ENCODE results near the gene PDE1A.

PDE1A gene

GRCh38 chr2:182163878-182164277 lies 263.0 kb downstream of the PDE1A start:
- H3K9me3 ChIP-seq (ENCODE audit: control insufficient read depth, insufficient read depth, low read length): no peaks in the 10 kb centered on the region
- no peaks in the 10 kb centered on the region for H3K27me3 ChIP-seq (ENCODE audit: control insufficient read depth, insufficient read depth, low read length)
- H3K4me1 ChIP-seq (ENCODE audit: control insufficient read depth, insufficient read depth, low read length): no peaks in the 10 kb centered on the region
- no peaks in the 10 kb centered on the region for H3K36me3 ChIP-seq (ENCODE audit: control insufficient read depth, insufficient read depth, low read length)
- no peak overlapping the region for H3K9ac ChIP-seq (ENCODE audit: low read depth, low read length)
- no peak overlapping the region for H3K4me3 ChIP-seq (ENCODE audit: low read depth, low read length)

GRCh38 chr2:182148344-182148743 lies 278.5 kb downstream of the PDE1A start:
- Histone ChIP-seq H3K27me3 (ENCODE audit: control insufficient read depth, insufficient read depth, low read length) (no peaks in the 10 kb centered on the region), H3K4me1 (ENCODE audit: control insufficient read depth, insufficient read depth, low read length) (no peaks in the 10 kb centered on the region), H3K4me3 (ENCODE audit: low read depth, low read length) (no peak overlapping the region), H3K9ac (ENCODE audit: low read depth, low read length) (no peak overlapping the region), H3K36me3 (ENCODE audit: control insufficient read depth, insufficient read depth, low read length) (no peaks in the 10 kb centered on the region), H3K9me3 (ENCODE audit: control insufficient read depth, insufficient read depth, low read length) (no peaks in the 10 kb centered on the region)

GRCh38 chr2:182144776-182145165 lies 282.1 kb downstream of the PDE1A start:
- Histone ChIP-seq H3K4me3 (ENCODE audit: low read depth, low read length) (no peak overlapping the region), H3K9ac (ENCODE audit: low read depth, low read length) (no peak overlapping the region), H3K4me1 (ENCODE audit: control insufficient read depth, insufficient read depth, low read length) (no peaks in the 10 kb centered on the region), H3K36me3 (ENCODE audit: control insufficient read depth, insufficient read depth, low read length) (no peaks in the 10 kb centered on the region), H3K9me3 (ENCODE audit: control insufficient read depth, insufficient read depth, low read length) (no peaks in the 10 kb centered on the region), H3K27me3 (ENCODE audit: control insufficient read depth, insufficient read depth, low read length) (no peaks in the 10 kb centered on the region)

GRCh38 chr2:182144041-182144775 lies 282.6 kb downstream of the PDE1A start:
- H3K4me1 ChIP-seq (ENCODE audit: control insufficient read depth, insufficient read depth, low read length): no peaks in the 10 kb centered on the region
- H3K9me3 ChIP-seq (ENCODE audit: control insufficient read depth, insufficient read depth, low read length): no peaks in the 10 kb centered on the region
- H3K9ac ChIP-seq (ENCODE audit: low read depth, low read length): no peak overlapping the region
- H3K4me3 ChIP-seq (ENCODE audit: low read depth, low read length): no peak overlapping the region
- no peaks in the 10 kb centered on the region for H3K27me3 ChIP-seq (ENCODE audit: control insufficient read depth, insufficient read depth, low read length)
- H3K36me3 ChIP-seq (ENCODE audit: control insufficient read depth, insufficient read depth, low read length): no peaks in the 10 kb centered on the region

GRCh38 chr2:182142062-182142461 lies 284.8 kb downstream of the PDE1A start:
- Histone ChIP-seq H3K27me3 (ENCODE audit: control insufficient read depth, insufficient read depth, low read length) (no peaks in the 10 kb centered on the region), H3K36me3 (ENCODE audit: control insufficient read depth, insufficient read depth, low read length) (no peaks in the 10 kb centered on the region), H3K4me3 (ENCODE audit: low read depth, low read length) (no peak overlapping the region), H3K9me3 (ENCODE audit: control insufficient read depth, insufficient read depth, low read length) (no peaks in the 10 kb centered on the region), H3K9ac (ENCODE audit: low read depth, low read length) (no peak overlapping the region), H3K4me1 (ENCODE audit: control insufficient read depth, insufficient read depth, low read length) (no peaks in the 10 kb centered on the region)

- Histone ChIP-seq H3K9me3 (ENCODE audit: control insufficient read depth, insufficient read depth, low read length) (no peaks in the 10 kb centered on the region), H3K27me3 (ENCODE audit: control insufficient read depth, insufficient read depth, low read length) (no peaks in the 10 kb centered on the region), H3K4me1 (ENCODE audit: control insufficient read depth, insufficient read depth, low read length) (no peaks in the 10 kb centered on the region), H3K9ac (ENCODE audit: low read depth, low read length) (no peak overlapping the region), H3K4me3 (ENCODE audit: low read depth, low read length) (no peak overlapping the region), H3K36me3 (ENCODE audit: control insufficient read depth, insufficient read depth, low read length) (no peaks in the 10 kb centered on the region)
Measured at GRCh38 chr2:182134201-182134600, 292.6 kb downstream of the PDE1A start.

- H3K4me1 ChIP-seq (ENCODE audit: control insufficient read depth, insufficient read depth, low read length): no peaks in the 10 kb centered on the region
- H3K9ac ChIP-seq (ENCODE audit: low read depth, low read length): no peak overlapping the region
- H3K36me3 ChIP-seq (ENCODE audit: control insufficient read depth, insufficient read depth, low read length): no peaks in the 10 kb centered on the region
- H3K9me3 ChIP-seq (ENCODE audit: control insufficient read depth, insufficient read depth, low read length): no peaks in the 10 kb centered on the region
- no peaks in the 10 kb centered on the region for H3K27me3 ChIP-seq (ENCODE audit: control insufficient read depth, insufficient read depth, low read length)
- H3K4me3 ChIP-seq (ENCODE audit: low read depth, low read length): no peak overlapping the region
Measured at GRCh38 chr2:182133195-182133891, 293.5 kb downstream of the PDE1A start.

GRCh38 chr2:182132605-182133004 lies 294.2 kb downstream of the PDE1A start:
- Histone ChIP-seq H3K4me1 (ENCODE audit: control insufficient read depth, insufficient read depth, low read length) (no peaks in the 10 kb centered on the region), H3K4me3 (ENCODE audit: low read depth, low read length) (no peak overlapping the region), H3K9ac (ENCODE audit: low read depth, low read length) (no peak overlapping the region), H3K36me3 (ENCODE audit: control insufficient read depth, insufficient read depth, low read length) (no peaks in the 10 kb centered on the region), H3K9me3 (ENCODE audit: control insufficient read depth, insufficient read depth, low read length) (no peaks in the 10 kb centered on the region), H3K27me3 (ENCODE audit: control insufficient read depth, insufficient read depth, low read length) (no peaks in the 10 kb centered on the region)

- Histone ChIP-seq H3K4me1 (ENCODE audit: control insufficient read depth, insufficient read depth, low read length) (no peaks in the 10 kb centered on the region), H3K4me3 (ENCODE audit: low read depth, low read length) (no peak overlapping the region), H3K36me3 (ENCODE audit: control insufficient read depth, insufficient read depth, low read length) (no peaks in the 10 kb centered on the region), H3K9me3 (ENCODE audit: control insufficient read depth, insufficient read depth, low read length) (no peaks in the 10 kb centered on the region), H3K9ac (ENCODE audit: low read depth, low read length) (no peak overlapping the region), H3K27me3 (ENCODE audit: control insufficient read depth, insufficient read depth, low read length) (no peaks in the 10 kb centered on the region)
Measured at GRCh38 chr2:182128821-182129707, 297.8 kb downstream of the PDE1A start.

- H3K4me1 ChIP-seq (ENCODE audit: control insufficient read depth, insufficient read depth, low read length): no peaks in the 10 kb centered on the region
- no peak overlapping the region for H3K9ac ChIP-seq (ENCODE audit: low read depth, low read length)
- no peaks in the 10 kb centered on the region for H3K27me3 ChIP-seq (ENCODE audit: control insufficient read depth, insufficient read depth, low read length)
- no peak overlapping the region for H3K4me3 ChIP-seq (ENCODE audit: low read depth, low read length)
- H3K36me3 ChIP-seq (ENCODE audit: control insufficient read depth, insufficient read depth, low read length): no peaks in the 10 kb centered on the region
- no peaks in the 10 kb centered on the region for H3K9me3 ChIP-seq (ENCODE audit: control insufficient read depth, insufficient read depth, low read length)
Measured at GRCh38 chr2:182117196-182117595, 309.6 kb downstream of the PDE1A start.

GRCh38 chr2:182116774-182117173 lies 310.1 kb downstream of the PDE1A start:
- H3K4me3 ChIP-seq (ENCODE audit: low read depth, low read length): no peak overlapping the region
- no peaks in the 10 kb centered on the region for H3K4me1 ChIP-seq (ENCODE audit: control insufficient read depth, insufficient read depth, low read length)
- H3K27me3 ChIP-seq (ENCODE audit: control insufficient read depth, insufficient read depth, low read length): no peaks in the 10 kb centered on the region
- no peaks in the 10 kb centered on the region for H3K9me3 ChIP-seq (ENCODE audit: control insufficient read depth, insufficient read depth, low read length)
- H3K9ac ChIP-seq (ENCODE audit: low read depth, low read length): no peak overlapping the region
- H3K36me3 ChIP-seq (ENCODE audit: control insufficient read depth, insufficient read depth, low read length): no peaks in the 10 kb centered on the region
